ENCODE data around the gene PLCH2. TPM values are rescaled to one million over a fixed set of nuclear protein-coding genes. Genes with fewer than 3 reads are reported as not detected.

Gene PLCH2
- total and polyA plus RNA-seq, 2 donors (not counting 1 experiment from before 2014, with no cell fraction given): 20.0 to 34.9 TPM

GRCh38 chr1:2528966-2529783 is 53.1 kb downstream of the PLCH2 start:
- Mint-ChIP-seq H3K27me3 (peaks cover 6% of the 10 kb centered on the region), H3K4me3 (peak overlapping the region; percentile 87), H3K27ac (peak overlapping the region; percentile 74), H3K4me1 (peaks cover 33% of the 10 kb centered on the region), H3K9me3 (ENCODE audit: insufficient read depth) (no peaks in the 10 kb centered on the region)
- no peak for TF ChIP-seq EZH2 (IDR thresholded peaks at IDR 0.05; ENCODE audit: borderline replicate concordance, insufficient read depth, low read depth, low read length, poor library complexity, severe bottlenecking)
- peak; percentile 34 for TF ChIP-seq CTCF (IDR thresholded peaks at IDR 0.05)
- 3% methylated on average over 84 of the region's 84 CpGs for WGBS (ENCODE audit: insufficient coverage)
- Histone ChIP-seq H4K20me1 (ENCODE audit: control insufficient read depth, insufficient read depth, low read length, poor library complexity, severe bottlenecking) (peaks cover 36% of the 10 kb centered on the region), H3K9ac (ENCODE audit: low read length) (peak overlapping the region; percentile 58), H3K4me2 (replicated peaks; ENCODE audit: low read depth, low read length, poor library complexity, severe bottlenecking) (peak overlapping the region; percentile 96), H3K79me2 (ENCODE audit: control insufficient read depth, insufficient read depth, low read length) (peaks cover 24% of the 10 kb centered on the region), H3K27me3 (replicated peaks in 1 of 4; ENCODE audit: control extremely low read depth in 1 of 4, control insufficient read depth in 3 of 4, insufficient read depth in 4 of 4, low read length in 3 of 4) (peaks cover 0 to 46% (median 21%) of the 10 kb centered on the region in 4 experiments), H2AFZ (ENCODE audit: insufficient read depth, low read depth, low read length, poor library complexity, severe bottlenecking) (peak overlapping the region; percentile 74), H3K36me3 (replicated peaks in 1 of 2; ENCODE audit: control extremely low read depth in 1 of 2, control insufficient read depth in 1 of 2, extremely low read depth in 1 of 2, insufficient read depth in 2 of 2, low read length in 1 of 2) (no peaks in the 10 kb centered on the region), H3K4me3 (ENCODE audit: control extremely low read depth in 1 of 5, extremely low read depth in 1 of 5, insufficient read depth in 1 of 5, low read depth in 2 of 5, low read length in 4 of 5) (peak overlapping the region in 4 of 5 experiments; percentile 31 to 61 (median 50)), H3K4me1 (ENCODE audit: control insufficient read depth in 2 of 2, insufficient read depth in 2 of 2, low read length in 2 of 2) (peaks cover 42 to 49% of the 10 kb centered on the region in 2 donors), H3K9me3 (ENCODE audit: control extremely low read depth in 1 of 3, control insufficient read depth in 2 of 3, insufficient read depth in 1 of 3, low read length in 2 of 3) (peaks cover 0 to 11% (median 0%) of the 10 kb centered on the region in 3 donors), H3K27ac (ENCODE audit: low read length in 2 of 2) (no peak overlapping the region)
- ChIA-PET CTCF (interaction anchor here (0.8 to 2.9 kb wide), 5 partner anchors 17 to 113 kb away, joined by 3 to 16 read pairs (median 5); partner anchors contain the start of gene TNFRSF14), POLR2A (interaction anchor here (0.7 to 1.9 kb wide), 5 partner anchors 17 to 333 kb away, joined by 3 to 16 read pairs (median 5); partner anchors contain the start of gene PRXL2B)
- DNase-seq: peak; percentile 83
- intact Hi-C loops (cut with micrococcal nuclease): loop anchor here (5.0 kb wide), 1 partner anchor 612 kb away; the partner anchor contains the start of genes CALML6 and TMEM52
- peak; percentile 20 for ATAC-seq (ENCODE audit: low read depth)

All from B cell (primary cell).